Peyer's patch (tissue), 4 donors: ENCODE measurements around the gene TSHB. TPM values are rescaled to one million over a fixed set of nuclear protein-coding genes. Genes with fewer than 3 reads are reported as not detected.
A peak's percentile ranks its signal among the peaks of the same experiment; 100 is the strongest.

Experiments used
- DNase-seq, 3 donors: peaks; one replicate each; pipeline ENCODE4 v3.0.0-alpha.2; 2017 to 2019
- H3K27ac ChIP-seq, 4 donors: fragments of 200-600 bp; sonication (generic); one replicate each; pipeline ENCODE4 v1.5.1; 2016 to 2019
- H3K27me3 ChIP-seq, 2 donors: fragments of 200-600 bp; sonication (generic); one replicate each; pipeline ENCODE4 v1.5.1; 2019
- H3K36me3 ChIP-seq, 3 donors: fragments of 200-600 bp; sonication (generic); one replicate each; pipeline ENCODE4 v1.5.1; 2016 to 2019
- H3K4me1 ChIP-seq, 4 donors: fragments of 200-600 bp; sonication (generic); one replicate each; pipeline ENCODE4 v1.5.1; 2016 to 2019
- H3K4me3 ChIP-seq, 4 donors: fragments of 200-600 bp; sonication (generic); 1 replicate in 3 of 4; 2 replicates in 1 of 4; pipeline ENCODE4 v1.5.1; 2016 to 2019; ENCODE audit warnings: mild to moderate bottlenecking in 1 of 4
- H3K9me3 ChIP-seq, 4 donors: fragments of 200-600 bp; sonication (generic); one replicate each; pipeline ENCODE4 v1.5.1; 2016 to 2019; ENCODE audit warnings: mild to moderate bottlenecking in 1 of 4
- CTCF ChIP-seq, 6 experiments: fragments of 450-650 bp in 4 of 6; fragments of 200-600 bp in 2 of 6; sonication (generic) in 1 of 6; IDR thresholded peaks; one replicate each; pipeline ENCODE4 v1.5.1; 2017 to 2019; ENCODE audit warnings: antibody characterized with exemption in 6 of 6, mild to moderate bottlenecking in 3 of 6, moderate library complexity in 1 of 6
- POLR2A ChIP-seq, 2 donors: fragments of 450-650 bp; IDR thresholded peaks; one replicate each; pipeline ENCODE4 v1.5.1; 2017; ENCODE audit warnings: antibody characterized with exemption in 2 of 2, mild to moderate bottlenecking in 2 of 2, moderate library complexity in 2 of 2
- total RNA-seq, 4 donors: library from RNA; depleted of rRNA; stranded (reverse); fragments of >200 nt; gene quantifications; one replicate each; pipeline ENCODE4 v1.1.0, GENCODE V29; 2016

The TSHB gene
- total RNA-seq, 4 donors from 2014 or later: not detected

DNA sequence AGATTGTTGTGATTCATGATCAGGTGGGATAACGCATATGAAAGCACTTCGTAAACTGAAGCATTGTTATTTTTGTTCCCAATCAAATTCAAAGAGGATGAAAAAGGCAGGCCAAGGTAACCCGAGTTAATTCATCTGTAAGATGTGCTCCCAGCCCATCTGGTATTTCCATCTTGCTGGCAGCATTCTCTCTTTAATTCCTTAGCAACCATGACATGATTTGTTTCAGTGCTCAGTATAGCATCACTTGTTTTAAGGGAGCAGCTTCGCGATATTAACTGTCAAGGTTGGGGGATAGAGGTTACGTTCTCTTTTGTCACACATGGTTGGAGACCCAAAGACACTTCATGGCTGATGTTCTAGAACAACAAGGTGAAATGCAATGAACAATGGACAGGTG lies 53.3 kb downstream of the TSHB start:
- no peaks in the 10 kb centered on the region for H3K4me1 ChIP-seq
- no peaks in the 10 kb centered on the region for H3K27me3 ChIP-seq
- H3K36me3 ChIP-seq: no peaks in the 10 kb centered on the region
- no peak overlapping the region for H3K4me3 ChIP-seq
- no peak for DNase-seq
- no peak for TF ChIP-seq POLR2A (IDR thresholded peaks at IDR 0.05)
- no peak for TF ChIP-seq CTCF (IDR thresholded peaks at IDR 0.05)
- no peaks in the 10 kb centered on the region for H3K9me3 ChIP-seq
- peak overlapping the region in 1 of 4 donors; percentile 25 for H3K27ac ChIP-seq

Other genes starting within 250 kb of the TSHB start
- gene SIKE1, start 249.1 kb upstream of the TSHB start, total RNA-seq: 10 to 100 TPM; 23.1 to 29.2 (median 25.9) TPM
- gene SYCP1, start 175.0 kb upstream of the TSHB start, total RNA-seq: not detected
- 1 to 10 TPM; 1.8 to 3.3 (median 2.6) TPM for gene TSPAN2, start 59.7 kb downstream of the TSHB start, total RNA-seq